Measurements from ENCODE around the gene RBM4B.

GRCh38 chr11:66626382-66626781 lies 51.3 kb downstream of the RBM4B start:
- TF ChIP-seq CTCF (IDR thresholded peaks at IDR 0.05) (no peak), POLR2A (IDR thresholded peaks at IDR 0.05) (no peak)
